Lower leg skin (tissue), 3 donors: Measurements from ENCODE around the gene BNIP3.

Source experiments
- CTCF ChIP-seq, 3 donors: fragments of 450-650 bp; IDR thresholded peaks; one replicate each; pipeline ENCODE4 v1.5.1; 2016; ENCODE audit warnings: antibody characterized with exemption in 3 of 3, mild to moderate bottlenecking in 3 of 3, moderate library complexity in 2 of 3
- POLR2A ChIP-seq, 2 donors: fragments of 450-650 bp; IDR thresholded peaks; one replicate each; pipeline ENCODE4 v1.6.1; 2016 to 2017; ENCODE audit warnings: antibody characterized with exemption in 2 of 2, mild to moderate bottlenecking in 1 of 2, moderate library complexity in 1 of 2

- no peak for TF ChIP-seq POLR2A (IDR thresholded peaks at IDR 0.05)
- TF ChIP-seq CTCF (IDR thresholded peaks at IDR 0.05) = no peak
Observed at GRCh38 chr10:131944976-131945695, 36.6 kb downstream of the BNIP3 start.
